Hematopoietic multipotent progenitor cell treated with erythropoietin and hydrocortisone succinate and interleukin-3 and kit ligand, for 4 days (in vitro differentiated cells): Measurements from ENCODE around the gene BRSK2.

ENCODE experiments used
- DNase-seq: peaks from one replicate; pipeline ENCODE4 v3.0.0-alpha.2; 2015

BRSK2 gene

GRCh38 chr11:1438967-1439330 lies 49.2 kb downstream of the BRSK2 start:
- no peak for DNase-seq

- DNase-seq: no peak
These were observed 49.6 kb downstream of the BRSK2 start for GRCh38 chr11:1439341-1439740.

GRCh38 chr11:1440066-1440465 lies 50.3 kb downstream of the BRSK2 start:
- DNase-seq: no peak

- DNase-seq: no peak
These were observed 50.8 kb downstream of the BRSK2 start for GRCh38 chr11:1440496-1440895.

- DNase-seq: no peak
These were observed 52.4 kb downstream of the BRSK2 start for GRCh38 chr11:1442163-1442562.

GRCh38 chr11:1442807-1443366 lies 53.2 kb downstream of the BRSK2 start:
- DNase-seq: no peak

- DNase-seq: no peak
These were observed 54.0 kb downstream of the BRSK2 start for GRCh38 chr11:1443737-1444136.

- DNase-seq: no peak
These were observed 54.6 kb downstream of the BRSK2 start for GRCh38 chr11:1444321-1444720.

- DNase-seq: no peak
These were observed 55.2 kb downstream of the BRSK2 start for GRCh38 chr11:1444823-1445422.

GRCh38 chr11:1445741-1446445 lies 56.2 kb downstream of the BRSK2 start:
- DNase-seq: no peak

GRCh38 chr11:1446623-1447022 lies 56.9 kb downstream of the BRSK2 start:
- no peak for DNase-seq

- DNase-seq: no peak
These were observed 58.4 kb downstream of the BRSK2 start for GRCh38 chr11:1447845-1448825.

GRCh38 chr11:1448882-1449281 lies 59.1 kb downstream of the BRSK2 start:
- DNase-seq: no peak

GRCh38 chr11:1449490-1450243 lies 59.9 kb downstream of the BRSK2 start:
- DNase-seq: no peak

GRCh38 chr11:1450344-1450875 lies 60.7 kb downstream of the BRSK2 start:
- DNase-seq: no peak

GRCh38 chr11:1450949-1451710 lies 61.4 kb downstream of the BRSK2 start:
- DNase-seq: peak; percentile 34

GRCh38 chr11:1451781-1452470 lies 62.2 kb downstream of the BRSK2 start:
- DNase-seq: no peak

GRCh38 chr11:1452744-1453143 lies 63.0 kb downstream of the BRSK2 start:
- DNase-seq: no peak

GRCh38 chr11:1453611-1454034 lies 63.9 kb downstream of the BRSK2 start:
- DNase-seq: peak; percentile 33

- DNase-seq: no peak
These were observed 64.8 kb downstream of the BRSK2 start for GRCh38 chr11:1454576-1454975.
